Measurements from ENCODE around the gene SGCA. TPM values are rescaled to one million over a fixed set of nuclear protein-coding genes. Genes with fewer than 3 reads are reported as not detected.

Gene SGCA
- total RNA-seq, 1 experiment from 2014 or later = 0.24 TPM

DNA sequence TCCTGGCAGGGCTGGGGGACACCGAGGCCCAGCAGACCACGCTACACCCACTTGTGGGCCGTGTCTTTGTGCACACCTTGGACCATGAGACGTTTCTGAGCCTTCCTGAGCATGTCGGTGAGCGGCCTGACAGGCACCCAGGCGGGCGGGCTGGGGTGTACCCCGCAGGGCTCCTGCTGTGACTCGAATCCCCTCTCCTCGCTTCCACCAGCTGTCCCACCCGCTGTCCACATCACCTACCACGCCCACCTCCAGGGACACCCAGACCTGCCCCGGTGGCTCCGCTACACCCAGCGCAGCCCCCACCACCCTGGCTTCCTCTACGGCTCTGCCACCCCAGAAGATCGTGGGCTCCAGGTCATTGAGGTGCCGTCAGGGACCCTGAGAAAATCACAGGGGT lies 1.6 kb downstream of the SGCA start:
- Histone ChIP-seq H2BK5ac (ENCODE audit: insufficient read length, low read length) (no peak overlapping the region), H4K20me1 (ENCODE audit: control insufficient read depth, insufficient read depth, insufficient read length) (no peaks in the 10 kb centered on the region), H3K56ac (ENCODE audit: insufficient read length, low read depth, low read length) (no peak overlapping the region), H3K79me1 (ENCODE audit: insufficient read depth, low read depth, low read length, poor library complexity, severe bottlenecking) (no peaks in the 10 kb centered on the region), H3K9me3 (ENCODE audit: control insufficient read depth, low read depth, low read length) (no peaks in the 10 kb centered on the region), H3K27me3 (ENCODE audit: insufficient read depth, low read length) (no peaks in the 10 kb centered on the region; the same call in 1 of the 2 replicates), H3K23ac (ENCODE audit: insufficient read length, low read depth, low read length) (no peak overlapping the region), H3K9ac (ENCODE audit: extremely low read depth, insufficient read length, low read length) (no peak overlapping the region), H3T11ph (ENCODE audit: low read length) (no peak overlapping the region), H2AK5ac (ENCODE audit: insufficient read length, low read length) (no peak overlapping the region), H4K91ac (ENCODE audit: insufficient read length, low read depth, low read length) (no peak overlapping the region), H3K27ac (ENCODE audit: insufficient read length, low read depth, low read length) (no peak overlapping the region), H3K79me2 (ENCODE audit: insufficient read depth, low read length) (no peaks in the 10 kb centered on the region), H3K23me2 (ENCODE audit: insufficient read length, low read depth, low read length, poor library complexity, severe bottlenecking) (no peaks in the 10 kb centered on the region), H3K4me1 (ENCODE audit: insufficient read depth, low read length) (peaks cover 3% of the 10 kb centered on the region; the same call in 1 of the 2 replicates), H3K4me2 (ENCODE audit: insufficient read depth, insufficient read length, low read length) (no peak overlapping the region), H2BK20ac (ENCODE audit: low read depth, low read length, poor library complexity, severe bottlenecking) (no peak overlapping the region), H2AFZ (ENCODE audit: low read length) (no peak overlapping the region), H4K8ac (replicated peaks; ENCODE audit: insufficient read length, low read depth, low read length) (no peak overlapping the region), H3K18ac (ENCODE audit: insufficient read length, low read depth, low read length) (no peak overlapping the region), H3K14ac (ENCODE audit: insufficient read depth, low read length) (no peak overlapping the region), H2BK120ac (ENCODE audit: low read depth, low read length, poor library complexity, severe bottlenecking) (no peak overlapping the region), H3K4ac (ENCODE audit: low read depth, low read length) (no peak overlapping the region), H4K5ac (ENCODE audit: insufficient read length, low read depth, low read length) (no peak overlapping the region), H2BK12ac (ENCODE audit: insufficient read length, low read depth, low read length) (no peak overlapping the region), H2BK15ac (ENCODE audit: low read depth, low read length) (no peak overlapping the region)
- H3K9me3 Mint-ChIP-seq = no peaks in the 10 kb centered on the region; a peak in 1 of 5 replicates
- H3K27me3 Mint-ChIP-seq (ENCODE audit: low read depth) = peaks cover 10% of the 10 kb centered on the region
- peaks cover 12 to 44% of the 10 kb centered on the region in 2 experiments for H3K4me1 Mint-ChIP-seq
- no peak overlapping the region for H3K27ac Mint-ChIP-seq
- H3K36me3 Mint-ChIP-seq (ENCODE audit: insufficient read depth in 1 of 3, low read depth in 3 of 3) = no peaks in the 10 kb centered on the region
- DNase-seq = no peak
- H3K4me3 Mint-ChIP-seq = no peak overlapping the region
- TF ChIP-seq, protein P1, sequence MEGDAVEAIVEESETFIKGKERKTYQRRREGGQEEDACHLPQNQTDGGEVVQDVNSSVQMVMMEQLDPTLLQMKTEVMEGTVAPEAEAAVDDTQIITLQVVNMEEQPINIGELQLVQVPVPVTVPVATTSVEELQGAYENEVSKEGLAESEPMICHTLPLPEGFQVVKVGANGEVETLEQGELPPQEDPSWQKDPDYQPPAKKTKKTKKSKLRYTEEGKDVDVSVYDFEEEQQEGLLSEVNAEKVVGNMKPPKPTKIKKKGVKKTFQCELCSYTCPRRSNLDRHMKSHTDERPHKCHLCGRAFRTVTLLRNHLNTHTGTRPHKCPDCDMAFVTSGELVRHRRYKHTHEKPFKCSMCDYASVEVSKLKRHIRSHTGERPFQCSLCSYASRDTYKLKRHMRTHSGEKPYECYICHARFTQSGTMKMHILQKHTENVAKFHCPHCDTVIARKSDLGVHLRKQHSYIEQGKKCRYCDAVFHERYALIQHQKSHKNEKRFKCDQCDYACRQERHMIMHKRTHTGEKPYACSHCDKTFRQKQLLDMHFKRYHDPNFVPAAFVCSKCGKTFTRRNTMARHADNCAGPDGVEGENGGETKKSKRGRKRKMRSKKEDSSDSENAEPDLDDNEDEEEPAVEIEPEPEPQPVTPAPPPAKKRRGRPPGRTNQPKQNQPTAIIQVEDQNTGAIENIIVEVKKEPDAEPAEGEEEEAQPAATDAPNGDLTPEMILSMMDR (conservative IDR thresholded peaks at IDR 0.05) = no peak
- no CpG with 5 or more reads among the region's 19 CpGs for WGBS (ENCODE audit: extremely low coverage, insufficient read length, low lambda C conversion rate)

Measured in H9 (cell line).